SK-N-MC (cell line): ENCODE results near the gene ETV6.

Source experiments
- EZH2 ChIP-seq: fragments of 200-600 bp; sonication (generic); IDR thresholded peaks from one replicate; pipeline ENCODE4 v1.6.1; 2017; ENCODE audit warnings: antibody characterized with exemption
- FOXP2 ChIP-seq: optimal IDR thresholded peaks from 2 replicates; pipeline ENCODE3; 2011; ENCODE audit warnings: mild to moderate bottlenecking, moderate library complexity; ENCODE audit not compliant: insufficient read depth; ENCODE audit errors: extremely low read length, control extremely low read depth
- POLR2AphosphoS5 ChIP-seq: IDR thresholded peaks from 2 replicates; pipeline ENCODE4 v1.6.1; 2012; ENCODE audit warnings: mild to moderate bottlenecking, low read depth, low read length, borderline replicate concordance

DNA sequence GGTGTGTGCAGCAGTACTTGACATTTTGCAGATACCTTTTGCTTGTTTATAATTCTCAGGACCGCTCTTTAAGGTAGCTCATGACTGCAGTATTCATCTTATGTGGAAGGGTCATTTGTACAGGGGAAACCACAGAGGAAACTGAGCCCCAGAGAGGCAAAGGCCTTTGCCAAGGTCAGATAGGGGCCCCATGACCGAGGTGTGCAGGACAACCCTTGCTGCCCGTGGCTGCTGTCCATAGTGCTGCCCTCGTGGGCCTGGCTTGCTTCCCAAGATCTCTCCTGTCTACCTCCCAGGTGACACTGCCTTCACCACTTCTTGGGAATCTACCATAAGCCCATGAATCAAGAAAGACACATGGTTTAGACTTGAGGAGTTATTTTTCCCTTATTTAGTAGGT is 222.6 kb downstream of the ETV6 start:
- TF ChIP-seq EZH2: no peak
- TF ChIP-seq POLR2AphosphoS5: no peak
- no peak for TF ChIP-seq FOXP2
